ENCODE data around the gene CENPM.
A peak's percentile ranks its signal among the peaks of the same experiment; 100 is the strongest.
"Not testable (repeated sequence)": the region's sequence is repeated elsewhere in the genome, so short reads cannot be mapped to it uniquely, and the experiment has no call there.

The CENPM gene

GRCh38 chr22:41964112-41964491, 17.1 kb upstream of the CENPM start:
- no peak for DNase-seq

- no peak for DNase-seq
Observed at GRCh38 chr22:41963453-41964111, 16.6 kb upstream of the CENPM start.

- DNase-seq = no peak
Observed at GRCh38 chr22:41957941-41958556, 11.1 kb upstream of the CENPM start.

GRCh38 chr22:41952713-41953112, 5.8 kb upstream of the CENPM start:
- no peak for DNase-seq

GRCh38 chr22:41951898-41952474, 5.0 kb upstream of the CENPM start, which contains the start of gene SMIM45:
TSS of gene SMIM45 (plus strand) at chr22:41952150.
- DNase-seq = no peak

- no peak for DNase-seq
Observed at GRCh38 chr22:41949297-41949965, 2.5 kb upstream of the CENPM start.

- DNase-seq = not testable (repeated sequence)
Observed at GRCh38 chr22:41948928-41949296, 2.0 kb upstream of the CENPM start.

GRCh38 chr22:41948142-41948541, 1.2 kb upstream of the CENPM start:
- DNase-seq = no peak

- DNase-seq = no peak
Observed at GRCh38 chr22:41947424-41948080, 600 bp upstream of the CENPM start.

- no peak for DNase-seq
Observed at GRCh38 chr22:41943661-41944209, 3.2 kb downstream of the CENPM start.

- DNase-seq = peak; percentile 70
Observed at GRCh38 chr22:41940832-41941765, 5.9 kb downstream of the CENPM start.

GRCh38 chr22:41939981-41940831, 6.7 kb downstream of the CENPM start:
- DNase-seq = no peak

GRCh38 chr22:41936894-41937169, 10.1 kb downstream of the CENPM start:
- no peak for DNase-seq

GRCh38 chr22:41935509-41935908, 11.4 kb downstream of the CENPM start:
- DNase-seq = no peak

- no peak for DNase-seq
Observed at GRCh38 chr22:41935015-41935351, 12.0 kb downstream of the CENPM start.

GRCh38 chr22:41934284-41935014, 12.5 kb downstream of the CENPM start:
- DNase-seq = no peak

GRCh38 chr22:41933411-41934177, 13.4 kb downstream of the CENPM start:
- no peak for DNase-seq

GRCh38 chr22:41932353-41932752, 14.6 kb downstream of the CENPM start:
- DNase-seq = no peak

- no peak for DNase-seq
Observed at GRCh38 chr22:41931701-41932269, 15.2 kb downstream of the CENPM start.

Measured in GOT3 (cell line).